Endothelial cell of umbilical vein (primary cell): ENCODE results near the gene DENND1A.

Experiments
- CTCF ChIP-seq, 2 donors: IDR thresholded peaks; 1 replicate in 1 of 2; 2 replicates in 1 of 2; pipeline ENCODE4 v1.5.1; 2011; ENCODE audit warnings: low read length in 2 of 2, mild to moderate bottlenecking in 2 of 2, moderate library complexity in 2 of 2, control low read depth in 1 of 2, inconsistent platforms in 1 of 2, low read depth in 1 of 2; ENCODE audit not compliant: insufficient read depth in 1 of 2; ENCODE audit errors: extremely low read depth in 1 of 2
- JUN ChIP-seq: IDR thresholded peaks from 2 replicates; pipeline ENCODE4 v1.6.1; 2011; ENCODE audit warnings: borderline replicate concordance, low read depth; ENCODE audit not compliant: insufficient read length, insufficient read depth

DNA sequence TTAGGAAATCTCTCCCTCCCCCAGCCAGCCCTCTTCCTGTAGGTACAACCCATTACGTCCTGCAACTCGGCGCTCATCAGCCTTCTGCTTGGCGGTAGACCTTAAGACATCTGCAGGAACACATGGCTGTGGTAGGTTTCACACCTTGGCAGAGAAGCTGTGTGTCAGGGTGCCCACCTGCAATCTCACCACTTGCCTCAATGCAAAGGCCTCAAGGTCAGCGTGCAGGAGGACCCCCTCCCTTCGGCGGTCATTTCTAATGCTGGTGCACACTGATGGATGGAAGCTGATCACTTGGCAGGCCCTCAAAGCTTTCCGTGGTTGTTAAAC, 506.6 kb downstream of the DENND1A start:
- TF ChIP-seq CTCF (IDR thresholded peaks at IDR 0.05; ENCODE audit: extremely low read depth in 1 of 2, insufficient read depth in 1 of 2, low read depth in 1 of 2, low read length in 2 of 2) (no peak), JUN (no peak)
